ENCODE data around the gene PRIM2.
"Not testable (repeated sequence)": the region's sequence is repeated elsewhere in the genome, so short reads cannot be mapped to it uniquely, and the experiment has no call there.

The PRIM2 gene

DNA sequence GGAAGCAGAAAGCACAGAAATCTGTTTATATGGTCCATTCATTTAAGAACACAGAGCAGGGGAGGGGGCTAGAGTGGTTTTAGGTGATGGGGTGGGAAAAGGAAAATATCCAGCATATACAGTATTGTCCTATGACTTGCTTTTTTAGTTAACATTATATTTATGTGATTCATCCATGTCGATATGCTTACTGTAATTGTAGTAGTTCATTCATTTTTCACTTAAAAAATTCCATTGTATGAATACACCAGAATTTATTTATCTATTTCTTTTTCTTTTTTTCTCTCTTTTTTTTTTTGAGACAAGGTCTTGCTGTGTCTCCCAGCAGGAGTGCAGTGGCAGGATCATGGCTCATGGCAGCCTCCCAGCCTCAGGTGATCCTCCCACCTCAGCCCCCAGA is 9.6 kb upstream of the PRIM2 start:
- Histone ChIP-seq H3K9ac (ENCODE audit: low read length) (no peak overlapping the region), H3F3A (ENCODE audit: insufficient read depth, low read length) (no peaks in the 10 kb centered on the region), H3K4me1 (ENCODE audit: insufficient read depth, low read length, severe bottlenecking) (no peaks in the 10 kb centered on the region), H3K27me3 (ENCODE audit: insufficient read depth, low read length) (no peaks in the 10 kb centered on the region; the same call in 1 of the 2 replicates), H2AFZ (ENCODE audit: low read length) (no peak overlapping the region), H3K36me3 (ENCODE audit: insufficient read depth, low read length) (no peaks in the 10 kb centered on the region), H3K27ac (ENCODE audit: low read depth, low read length, poor library complexity, severe bottlenecking) (no peak overlapping the region), H3K9me3 (ENCODE audit: low read length) (no peaks in the 10 kb centered on the region), H3K79me2 (ENCODE audit: insufficient read depth, low read length) (no peaks in the 10 kb centered on the region), H3K4me2 (ENCODE audit: low read length) (no peak overlapping the region), H3K4me3 (ENCODE audit: low read depth, low read length, poor library complexity, severe bottlenecking) (no peak overlapping the region), H3K9me2 (ENCODE audit: low read depth, low read length) (no peaks in the 10 kb centered on the region), H4K20me1 (ENCODE audit: insufficient read depth, low read length) (no peaks in the 10 kb centered on the region)
- TF ChIP-seq, protein P1, sequence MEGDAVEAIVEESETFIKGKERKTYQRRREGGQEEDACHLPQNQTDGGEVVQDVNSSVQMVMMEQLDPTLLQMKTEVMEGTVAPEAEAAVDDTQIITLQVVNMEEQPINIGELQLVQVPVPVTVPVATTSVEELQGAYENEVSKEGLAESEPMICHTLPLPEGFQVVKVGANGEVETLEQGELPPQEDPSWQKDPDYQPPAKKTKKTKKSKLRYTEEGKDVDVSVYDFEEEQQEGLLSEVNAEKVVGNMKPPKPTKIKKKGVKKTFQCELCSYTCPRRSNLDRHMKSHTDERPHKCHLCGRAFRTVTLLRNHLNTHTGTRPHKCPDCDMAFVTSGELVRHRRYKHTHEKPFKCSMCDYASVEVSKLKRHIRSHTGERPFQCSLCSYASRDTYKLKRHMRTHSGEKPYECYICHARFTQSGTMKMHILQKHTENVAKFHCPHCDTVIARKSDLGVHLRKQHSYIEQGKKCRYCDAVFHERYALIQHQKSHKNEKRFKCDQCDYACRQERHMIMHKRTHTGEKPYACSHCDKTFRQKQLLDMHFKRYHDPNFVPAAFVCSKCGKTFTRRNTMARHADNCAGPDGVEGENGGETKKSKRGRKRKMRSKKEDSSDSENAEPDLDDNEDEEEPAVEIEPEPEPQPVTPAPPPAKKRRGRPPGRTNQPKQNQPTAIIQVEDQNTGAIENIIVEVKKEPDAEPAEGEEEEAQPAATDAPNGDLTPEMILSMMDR (IDR thresholded peaks at IDR 0.05; ENCODE audit: low read length): no peak
- no peak for TF ChIP-seq EZH2 (IDR thresholded peaks at IDR 0.05; ENCODE audit: borderline replicate concordance, low read length)

DNA sequence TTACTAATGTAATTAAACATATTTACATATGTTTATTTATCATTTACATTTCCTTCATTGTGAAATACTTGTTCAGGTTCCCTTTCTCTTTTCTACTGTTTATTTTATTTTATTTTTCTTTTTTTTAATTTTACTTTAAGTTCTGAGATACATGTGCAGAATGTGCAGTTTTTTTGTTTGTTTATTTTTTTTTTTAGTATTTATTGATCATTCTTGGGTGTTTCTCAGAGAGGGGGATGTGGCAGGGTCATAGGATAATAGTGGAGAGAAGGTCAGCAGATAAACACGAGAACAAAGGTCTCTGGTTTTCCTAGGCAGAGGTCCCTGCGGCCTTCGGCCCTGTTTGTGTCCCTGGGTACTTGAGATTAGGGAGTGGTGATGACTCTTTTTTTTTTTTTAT is 8.7 kb upstream of the PRIM2 start:
- H3K36me3 ChIP-seq (ENCODE audit: insufficient read depth, low read length); H3K4me1 ChIP-seq (ENCODE audit: insufficient read depth, low read length, severe bottlenecking); H2AFZ ChIP-seq (ENCODE audit: low read length); H3K27me3 ChIP-seq (ENCODE audit: insufficient read depth, low read length); H3F3A ChIP-seq (ENCODE audit: insufficient read depth, low read length); H3K79me2 ChIP-seq (ENCODE audit: insufficient read depth, low read length); H3K4me2 ChIP-seq (ENCODE audit: low read length); H3K4me3 ChIP-seq (ENCODE audit: low read depth, low read length, poor library complexity, severe bottlenecking); H3K9ac ChIP-seq (ENCODE audit: low read length); H3K9me3 ChIP-seq (ENCODE audit: low read length); H3K9me2 ChIP-seq (ENCODE audit: low read depth, low read length); H3K27ac ChIP-seq (ENCODE audit: low read depth, low read length, poor library complexity, severe bottlenecking); H4K20me1 ChIP-seq (ENCODE audit: insufficient read depth, low read length): not testable (repeated sequence)

DNA sequence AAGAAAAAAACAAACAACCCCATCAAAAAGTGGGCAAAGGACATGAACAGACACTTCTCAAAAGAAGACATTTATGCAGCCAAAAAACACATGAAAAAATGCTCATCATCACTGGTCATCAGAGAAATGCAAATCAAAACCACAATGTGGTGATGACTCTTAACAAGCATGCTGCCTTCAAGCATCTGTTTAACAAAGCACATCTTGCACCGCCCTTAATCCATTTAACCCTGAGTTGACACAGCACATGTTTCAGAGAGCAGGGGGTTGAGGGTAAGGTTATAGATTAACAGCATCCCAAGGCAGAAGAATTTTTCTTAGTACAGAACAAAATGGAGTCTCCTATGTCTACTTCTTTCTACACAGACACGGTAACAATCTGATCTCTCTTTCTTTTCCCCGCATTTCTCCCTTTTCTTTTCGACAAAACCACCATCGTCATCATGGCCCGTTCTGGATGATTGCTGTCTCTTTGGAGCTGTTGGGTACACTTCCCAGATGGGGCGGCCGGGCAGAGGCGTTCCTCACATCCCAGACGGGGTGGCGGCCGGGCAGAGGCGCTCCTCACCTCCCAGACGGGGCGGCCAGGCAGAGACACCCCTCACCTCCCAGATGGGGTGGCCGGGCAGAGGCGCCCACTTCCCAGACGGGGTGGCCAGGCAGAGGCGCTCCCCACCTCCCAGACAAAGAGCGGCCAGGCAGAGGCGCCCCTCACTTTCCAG is 7.2 kb upstream of the PRIM2 start:
- not testable (repeated sequence) for H3K4me3 ChIP-seq (ENCODE audit: low read depth, low read length, poor library complexity, severe bottlenecking); H4K20me1 ChIP-seq (ENCODE audit: insufficient read depth, low read length); H3K36me3 ChIP-seq (ENCODE audit: insufficient read depth, low read length); H3K4me1 ChIP-seq (ENCODE audit: insufficient read depth, low read length, severe bottlenecking); H3K9ac ChIP-seq (ENCODE audit: low read length); H3K4me2 ChIP-seq (ENCODE audit: low read length); H3K79me2 ChIP-seq (ENCODE audit: insufficient read depth, low read length); H3K9me3 ChIP-seq (ENCODE audit: low read length); H3K27me3 ChIP-seq (ENCODE audit: insufficient read depth, low read length); H3K27ac ChIP-seq (ENCODE audit: low read depth, low read length, poor library complexity, severe bottlenecking); H2AFZ ChIP-seq (ENCODE audit: low read length); H3K9me2 ChIP-seq (ENCODE audit: low read depth, low read length); H3F3A ChIP-seq (ENCODE audit: insufficient read depth, low read length)

DNA sequence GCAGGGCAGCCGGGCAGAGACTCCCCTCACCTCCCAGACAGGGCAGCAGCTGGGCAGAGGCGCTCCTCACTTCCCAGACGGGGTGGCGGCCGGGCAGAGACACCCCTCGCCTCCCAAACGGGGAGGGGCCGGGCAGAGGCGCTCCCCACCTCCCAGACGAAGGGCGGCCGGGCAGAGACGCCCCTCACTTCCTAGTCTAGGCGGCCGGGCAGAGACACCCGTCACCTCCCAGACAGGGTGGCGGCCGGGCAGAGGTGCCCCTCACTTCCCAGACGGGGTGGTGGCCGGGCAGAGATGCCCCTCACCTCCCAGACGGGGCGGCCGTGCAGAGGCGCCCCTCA is 6.6 kb upstream of the PRIM2 start:
- no peak for TF ChIP-seq EZH2 (IDR thresholded peaks at IDR 0.05; ENCODE audit: borderline replicate concordance, low read length)
- TF ChIP-seq, protein P1 (IDR thresholded peaks at IDR 0.05; ENCODE audit: low read length): no peak
- Histone ChIP-seq H3K27ac (ENCODE audit: low read depth, low read length, poor library complexity, severe bottlenecking) (no peak overlapping the region), H3F3A (ENCODE audit: insufficient read depth, low read length) (no peaks in the 10 kb centered on the region), H3K36me3 (ENCODE audit: insufficient read depth, low read length) (no peaks in the 10 kb centered on the region), H3K9me3 (ENCODE audit: low read length) (no peaks in the 10 kb centered on the region), H3K9ac (ENCODE audit: low read length) (no peak overlapping the region), H3K79me2 (ENCODE audit: insufficient read depth, low read length) (no peaks in the 10 kb centered on the region), H3K27me3 (ENCODE audit: insufficient read depth, low read length) (no peaks in the 10 kb centered on the region), H2AFZ (ENCODE audit: low read length) (no peak overlapping the region), H3K4me3 (ENCODE audit: low read depth, low read length, poor library complexity, severe bottlenecking) (no peak overlapping the region), H3K9me2 (ENCODE audit: low read depth, low read length) (no peaks in the 10 kb centered on the region), H3K4me1 (ENCODE audit: insufficient read depth, low read length, severe bottlenecking) (no peaks in the 10 kb centered on the region), H4K20me1 (ENCODE audit: insufficient read depth, low read length) (no peaks in the 10 kb centered on the region), H3K4me2 (ENCODE audit: low read length) (no peak overlapping the region)

DNA sequence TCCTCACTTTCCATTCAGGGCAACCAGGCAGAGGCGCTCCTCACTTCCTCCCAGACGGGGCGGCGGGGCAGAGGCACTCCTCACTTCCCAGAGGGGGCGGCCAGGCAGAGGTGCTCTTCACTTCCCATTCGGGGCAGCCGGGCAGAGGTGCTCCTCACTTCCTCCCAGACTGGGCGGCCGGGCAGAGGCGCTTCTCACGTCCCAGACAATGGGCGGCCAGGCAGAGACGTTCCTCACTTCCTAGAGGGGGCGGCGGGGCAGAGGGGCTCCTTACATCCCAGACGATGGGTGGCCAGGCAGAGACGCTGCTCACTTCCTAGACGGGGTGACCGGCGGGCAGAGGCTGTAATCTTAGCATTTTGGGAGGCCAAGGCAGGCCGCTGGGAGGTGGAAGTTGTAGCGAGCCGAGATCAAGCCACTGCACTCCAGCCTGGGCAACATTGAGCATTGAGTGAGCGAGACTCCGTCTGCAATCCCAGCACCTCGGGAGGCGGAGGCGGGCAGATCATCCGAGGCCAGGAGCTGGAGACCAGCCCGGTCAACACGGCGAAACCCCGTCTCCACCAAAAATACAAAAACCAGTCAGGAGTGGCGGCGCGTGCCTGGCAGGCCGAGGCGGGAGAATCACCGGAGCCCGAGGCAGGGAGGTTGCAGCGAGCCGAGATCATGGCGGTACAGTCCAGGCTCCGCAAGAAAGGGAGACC is 6.0 kb upstream of the PRIM2 start:
- H3K9me2 ChIP-seq (ENCODE audit: low read depth, low read length); H3K4me2 ChIP-seq (ENCODE audit: low read length); H3K27ac ChIP-seq (ENCODE audit: low read depth, low read length, poor library complexity, severe bottlenecking); H3K36me3 ChIP-seq (ENCODE audit: insufficient read depth, low read length); H3K27me3 ChIP-seq (ENCODE audit: insufficient read depth, low read length); H3F3A ChIP-seq (ENCODE audit: insufficient read depth, low read length); H2AFZ ChIP-seq (ENCODE audit: low read length); H3K9ac ChIP-seq (ENCODE audit: low read length); H3K79me2 ChIP-seq (ENCODE audit: insufficient read depth, low read length); H3K9me3 ChIP-seq (ENCODE audit: low read length); H3K4me3 ChIP-seq (ENCODE audit: low read depth, low read length, poor library complexity, severe bottlenecking); H3K4me1 ChIP-seq (ENCODE audit: insufficient read depth, low read length, severe bottlenecking); H4K20me1 ChIP-seq (ENCODE audit: insufficient read depth, low read length): not testable (repeated sequence)
